Activated T-cell treated with anti-CD3 and anti-CD28 coated beads, Interleukin-2, amount 50 U/mL, for 1 hour (primary cell): ENCODE measurements around the gene MRPL55.

Source experiments
- DNase-seq: peaks from one replicate; pipeline ENCODE4 v3.0.0-alpha.2; 2020

MRPL55 gene

GRCh38 chr1:228098323-228098931 lies 10.7 kb downstream of the MRPL55 start:
- DNase-seq, result no peak

GRCh38 chr1:228097333-228098081 lies 11.6 kb downstream of the MRPL55 start:
- DNase-seq, result no peak

- no peak for DNase-seq
Observed at GRCh38 chr1:228096416-228097332, 12.4 kb downstream of the MRPL55 start.

- DNase-seq, result peak; percentile 16
Observed at GRCh38 chr1:228095938-228096337, 13.2 kb downstream of the MRPL55 start.

GRCh38 chr1:228095161-228095560 lies 13.9 kb downstream of the MRPL55 start:
- DNase-seq, result no peak

- no peak for DNase-seq
Observed at GRCh38 chr1:228094432-228095016, 14.6 kb downstream of the MRPL55 start.

GRCh38 chr1:228093050-228093906 lies 15.8 kb downstream of the MRPL55 start:
- DNase-seq, result peak; percentile 14

- peak; percentile 18 for DNase-seq
Observed at GRCh38 chr1:228092342-228093049, 16.6 kb downstream of the MRPL55 start.

- DNase-seq, result no peak
Observed at GRCh38 chr1:228091084-228091483, 18.0 kb downstream of the MRPL55 start.

- DNase-seq, result peak; percentile 21
Observed at GRCh38 chr1:228090613-228091081, 18.5 kb downstream of the MRPL55 start.

- peak; percentile 19 for DNase-seq
Observed at GRCh38 chr1:228089519-228090380, 19.3 kb downstream of the MRPL55 start.

GRCh38 chr1:228088586-228089498 lies 20.3 kb downstream of the MRPL55 start:
- peak; percentile 23 for DNase-seq

- peak; percentile 37 for DNase-seq
Observed at GRCh38 chr1:228087771-228088251, 21.3 kb downstream of the MRPL55 start.

GRCh38 chr1:228085287-228085951 lies 23.7 kb downstream of the MRPL55 start:
- no peak for DNase-seq

- no peak for DNase-seq
Observed at GRCh38 chr1:228084797-228085196, 24.3 kb downstream of the MRPL55 start.

GRCh38 chr1:228084325-228084724 lies 24.8 kb downstream of the MRPL55 start:
- no peak for DNase-seq

GRCh38 chr1:228083871-228084278 lies 25.2 kb downstream of the MRPL55 start:
- DNase-seq, result no peak
